Measurements from ENCODE around the gene FBXL16.
A peak's percentile ranks its signal among the peaks of the same experiment; 100 is the strongest.
"Not testable (repeated sequence)": the region's sequence is repeated elsewhere in the genome, so short reads cannot be mapped to it uniquely, and the experiment has no call there.

Gene FBXL16, protein sequence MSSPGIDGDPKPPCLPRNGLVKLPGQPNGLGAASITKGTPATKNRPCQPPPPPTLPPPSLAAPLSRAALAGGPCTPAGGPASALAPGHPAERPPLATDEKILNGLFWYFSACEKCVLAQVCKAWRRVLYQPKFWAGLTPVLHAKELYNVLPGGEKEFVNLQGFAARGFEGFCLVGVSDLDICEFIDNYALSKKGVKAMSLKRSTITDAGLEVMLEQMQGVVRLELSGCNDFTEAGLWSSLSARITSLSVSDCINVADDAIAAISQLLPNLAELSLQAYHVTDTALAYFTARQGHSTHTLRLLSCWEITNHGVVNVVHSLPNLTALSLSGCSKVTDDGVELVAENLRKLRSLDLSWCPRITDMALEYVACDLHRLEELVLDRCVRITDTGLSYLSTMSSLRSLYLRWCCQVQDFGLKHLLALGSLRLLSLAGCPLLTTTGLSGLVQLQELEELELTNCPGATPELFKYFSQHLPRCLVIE

DNA sequence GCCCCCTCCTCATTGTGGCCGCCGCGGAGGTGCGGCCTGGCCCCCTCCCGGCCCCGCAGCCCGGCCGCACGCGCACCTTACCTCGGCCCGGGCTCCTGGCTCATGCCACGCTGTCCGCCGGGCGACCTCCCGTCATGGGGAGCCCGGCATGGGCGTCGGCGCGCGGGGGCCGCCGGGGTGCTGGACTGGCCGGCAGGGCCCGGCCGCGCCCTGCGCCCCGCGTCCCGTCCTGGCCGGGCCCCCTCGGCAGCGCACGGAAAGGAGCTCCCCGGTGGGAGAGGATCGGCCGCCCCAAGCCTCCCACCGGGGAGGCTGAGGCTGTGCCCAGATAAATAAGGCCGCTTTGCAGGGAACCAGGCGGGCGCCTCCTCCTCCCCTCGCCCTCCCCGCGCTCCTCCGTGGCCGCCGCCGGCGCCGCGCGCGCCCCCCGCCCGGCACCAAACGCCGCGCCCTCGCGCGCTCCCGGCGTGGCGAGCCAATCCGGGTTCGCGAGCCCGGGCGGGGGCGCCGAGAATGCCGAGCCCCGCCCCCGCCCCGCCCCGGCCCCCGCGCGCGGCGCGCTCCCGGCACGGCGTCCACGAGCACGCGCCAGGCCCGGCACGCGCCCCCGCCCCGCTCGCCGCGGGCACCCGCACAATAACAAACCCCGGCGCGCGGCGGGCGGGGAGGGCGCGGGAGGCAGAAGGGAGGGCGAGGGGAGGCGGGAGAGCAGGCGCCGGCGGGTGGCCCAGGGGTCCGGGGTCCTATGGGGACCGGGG is at the start of gene FBXL16:
Gene FBXL16 (minus strand): TSS at position 371 of the 758 bp plus-strand sequence. CDS start 8,396 bp downstream, outside the sequence.
- DNase-seq (ENCODE audit: low read depth), result no peak

DNA sequence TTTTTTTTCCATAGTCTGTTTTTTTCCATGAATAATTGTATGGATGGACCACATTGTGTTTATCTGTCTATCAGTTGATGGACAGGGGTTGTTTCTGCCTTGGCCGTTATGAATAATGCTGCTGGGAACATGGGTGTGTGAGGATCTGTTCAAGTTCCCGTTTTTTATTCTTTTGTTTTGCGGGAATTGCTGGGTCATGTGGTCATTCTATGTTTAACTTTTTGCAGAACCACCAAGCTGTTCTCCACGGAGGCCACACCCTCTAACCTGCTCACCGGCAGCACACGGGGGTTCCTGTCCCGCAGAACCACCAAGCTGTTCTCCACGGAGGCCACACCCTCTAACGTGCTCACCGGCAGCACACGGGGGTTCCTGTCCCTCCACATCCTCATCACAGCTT is 49.1 kb upstream of the FBXL16 start:
- no peak for DNase-seq (ENCODE audit: low read depth)

DNA sequence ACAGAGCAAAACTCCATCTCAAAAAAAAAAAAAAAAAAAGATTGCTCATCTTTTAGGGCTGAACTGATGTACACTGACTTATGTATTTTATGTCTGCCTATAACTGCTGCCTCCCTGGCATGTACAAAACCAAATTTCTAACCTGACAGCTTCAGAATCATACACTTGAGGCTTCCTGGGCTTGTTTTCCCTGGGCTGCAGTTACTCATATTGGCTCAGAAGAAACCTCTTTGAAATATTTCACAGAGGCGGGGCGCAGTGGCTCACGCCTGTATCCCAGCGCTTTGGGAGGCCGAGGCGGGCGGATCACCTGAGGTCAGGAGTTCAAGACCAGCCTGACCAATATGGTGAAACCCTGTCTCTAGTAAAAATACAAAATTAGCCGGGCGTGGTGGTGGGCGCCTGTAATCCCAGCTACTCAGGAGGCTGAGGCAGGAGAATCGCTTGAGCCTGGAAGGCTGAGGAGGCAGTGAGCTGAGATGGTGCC is 48.6 kb upstream of the FBXL16 start:
- DNase-seq (ENCODE audit: low read depth), result not testable (repeated sequence)

DNA sequence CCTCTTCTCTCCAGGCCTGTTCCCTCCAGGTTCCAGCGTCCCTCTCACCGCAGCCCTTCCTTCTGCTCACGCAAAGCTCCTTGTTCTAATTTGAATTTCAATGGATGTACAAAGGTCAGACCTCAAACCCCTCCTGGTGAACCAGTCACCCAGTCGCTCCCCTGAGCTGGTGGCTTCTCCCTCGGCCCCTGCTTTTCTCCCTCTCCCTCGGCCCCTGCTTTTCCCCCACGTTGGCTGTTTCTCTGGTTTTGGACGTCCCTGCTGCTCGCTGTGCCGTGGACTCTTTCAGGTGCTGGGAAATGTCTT is 46.4 kb upstream of the FBXL16 start:
- no peak for DNase-seq (ENCODE audit: low read depth)

DNA sequence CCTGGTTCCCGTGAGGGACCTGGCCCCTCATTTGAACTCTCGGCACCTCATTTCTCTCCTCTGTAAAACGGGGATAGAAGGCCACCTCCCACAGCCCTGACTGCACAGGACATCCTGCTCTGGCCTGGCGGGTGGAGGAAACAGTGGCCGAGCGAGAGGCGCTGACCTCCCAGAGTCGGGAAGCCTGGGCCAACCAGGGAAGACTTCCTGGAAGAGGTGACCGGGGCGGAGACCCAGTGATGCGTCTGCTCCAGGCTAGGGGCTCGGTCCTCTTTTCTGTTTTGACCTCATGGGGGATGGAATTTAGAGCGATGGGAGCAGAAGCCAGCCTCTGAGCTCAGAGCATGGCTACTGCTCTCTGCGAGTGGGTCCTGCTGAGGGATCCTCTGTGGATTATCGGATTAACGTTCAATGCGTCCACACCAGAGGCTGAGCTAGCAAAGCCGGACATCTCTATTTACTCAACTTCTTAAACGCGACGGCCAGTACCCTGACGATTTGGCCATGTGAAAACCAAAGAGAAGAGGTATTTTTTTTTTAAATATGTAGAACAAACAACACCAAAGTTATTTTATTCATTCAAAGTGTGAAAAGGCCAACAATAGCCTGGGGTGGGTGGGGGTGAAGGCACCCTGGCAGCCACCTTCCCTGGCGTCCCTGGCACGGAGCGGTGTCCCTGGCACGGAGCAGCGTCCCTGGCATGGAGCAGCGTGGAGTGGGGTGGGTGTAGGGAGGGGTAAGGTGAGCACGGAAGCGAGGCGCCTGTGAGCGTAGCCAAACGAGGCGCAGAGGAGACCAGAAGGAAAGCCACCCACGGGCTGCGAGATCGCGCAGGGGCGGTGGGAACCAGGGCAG is 45.8 kb upstream of the FBXL16 start:
- no peak for DNase-seq (ENCODE audit: low read depth)

DNA sequence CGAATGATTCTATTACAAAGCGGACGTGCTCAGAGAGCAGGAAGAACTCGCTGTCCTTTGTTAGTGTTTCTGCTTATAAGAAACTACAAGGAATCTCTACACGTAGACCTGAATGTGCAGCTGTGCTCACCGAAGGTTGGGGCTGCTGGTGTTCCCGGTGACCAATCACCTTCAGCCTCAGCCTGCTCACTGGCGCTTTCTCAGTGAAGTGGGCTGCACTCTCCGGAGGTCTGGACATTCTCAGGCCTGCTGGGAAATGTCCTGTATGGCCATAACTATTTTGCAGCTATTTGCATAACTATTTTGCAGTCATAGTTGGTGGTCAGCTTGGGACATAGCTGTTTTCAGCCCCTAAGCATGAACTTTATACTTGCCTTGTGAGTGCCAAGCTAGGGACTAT is 44.9 kb upstream of the FBXL16 start:
- no peak for DNase-seq (ENCODE audit: low read depth)

DNA sequence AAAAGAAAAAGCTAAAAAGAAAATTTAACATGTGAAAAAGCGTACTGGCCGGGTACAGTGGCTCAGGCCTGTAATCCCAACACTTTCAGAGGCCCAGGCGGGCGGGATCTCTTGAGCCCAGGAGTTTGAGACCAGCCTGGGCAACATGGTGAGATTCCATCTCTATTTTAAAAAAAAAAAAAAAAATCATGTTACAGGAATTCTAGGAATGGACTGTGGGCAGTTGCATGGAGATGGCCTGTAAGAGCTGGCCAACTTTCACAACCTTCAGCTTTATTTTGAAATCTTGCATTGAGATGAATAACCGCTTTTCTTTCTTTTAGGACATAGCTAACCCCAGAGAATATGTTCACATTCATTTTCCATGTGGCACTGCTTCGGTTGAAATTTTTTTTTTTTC is 43.4 kb upstream of the FBXL16 start:
- DNase-seq (ENCODE audit: low read depth), result no peak

DNA sequence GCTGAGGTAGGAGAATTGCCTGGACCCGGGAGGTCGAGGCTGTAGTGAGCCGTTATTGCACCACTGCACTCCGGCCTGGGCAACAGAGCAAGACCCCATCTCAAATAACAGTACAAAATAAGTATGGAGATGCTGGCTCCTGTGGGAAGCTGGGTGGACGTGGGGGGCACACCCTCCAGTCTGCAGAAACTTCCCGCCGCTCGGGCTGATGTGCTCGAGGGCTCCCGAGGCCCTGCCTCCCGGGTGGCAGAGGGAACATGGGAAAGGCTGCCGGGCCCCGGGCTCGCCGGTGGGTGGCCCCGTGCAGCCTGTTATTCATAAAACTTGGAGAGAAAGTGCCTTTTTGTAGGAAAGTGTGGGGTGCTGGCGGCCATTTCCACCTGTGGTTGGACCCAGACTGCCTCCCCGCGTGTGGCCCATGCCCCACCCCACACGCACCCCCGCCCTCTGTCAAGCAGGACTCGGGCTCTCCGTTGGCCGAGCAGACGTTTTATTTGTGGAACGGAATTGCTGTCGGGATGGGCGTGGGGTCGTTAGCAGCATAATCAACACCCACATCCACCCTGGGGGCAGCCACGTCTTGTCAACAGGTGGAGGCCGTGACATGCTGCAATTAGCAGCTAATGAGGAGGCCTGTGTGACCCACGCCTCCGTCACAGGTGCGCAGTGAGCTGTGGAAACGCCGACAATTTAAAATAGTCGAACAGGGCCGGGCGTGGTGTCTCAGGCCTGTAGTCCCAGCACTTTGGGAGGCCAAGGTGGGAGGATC is 42.6 kb upstream of the FBXL16 start:
- no peak for DNase-seq (ENCODE audit: low read depth)

DNA sequence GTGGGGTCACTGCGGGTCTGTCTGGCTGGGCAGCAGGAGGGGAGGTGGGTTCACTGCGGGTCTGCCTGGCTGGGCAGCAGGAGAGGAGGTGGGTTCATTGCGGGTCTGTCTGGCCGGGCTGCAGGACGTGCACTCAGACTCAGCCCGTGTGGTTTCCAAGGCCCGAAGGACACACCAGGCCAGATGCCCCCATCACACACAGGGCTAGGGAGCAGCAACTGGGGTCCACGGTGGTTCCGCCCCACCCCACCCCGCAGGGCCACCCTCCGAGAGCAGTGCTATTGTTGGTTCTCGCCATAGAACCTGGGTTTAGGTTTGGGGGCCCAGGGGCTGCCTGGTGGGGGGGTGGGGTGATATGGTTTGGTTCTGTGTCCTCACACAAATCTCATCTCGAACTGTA is 41.0 kb upstream of the FBXL16 start:
- DNase-seq (ENCODE audit: low read depth), result no peak

DNA sequence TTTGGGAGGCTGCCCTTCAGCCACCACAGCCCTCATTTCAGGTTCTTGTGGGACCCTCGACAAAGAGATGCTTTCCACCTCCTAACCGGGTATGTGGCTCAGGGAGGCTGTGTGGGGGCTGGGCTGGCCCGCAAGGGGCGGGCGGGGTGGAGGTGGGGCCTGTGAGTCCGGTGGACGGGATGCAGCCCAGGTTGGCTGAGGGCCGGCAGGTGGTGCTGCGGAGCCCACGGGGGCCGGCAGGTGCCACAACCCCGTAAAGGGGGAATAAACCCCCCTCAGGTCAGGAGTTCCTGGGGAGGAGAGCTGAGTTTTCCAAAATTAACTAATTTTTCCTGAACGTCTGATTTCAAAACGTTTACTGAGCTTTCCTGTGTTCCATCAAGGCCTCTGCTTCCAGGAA is 40.1 kb upstream of the FBXL16 start:
- DNase-seq (ENCODE audit: low read depth), result no peak

DNA sequence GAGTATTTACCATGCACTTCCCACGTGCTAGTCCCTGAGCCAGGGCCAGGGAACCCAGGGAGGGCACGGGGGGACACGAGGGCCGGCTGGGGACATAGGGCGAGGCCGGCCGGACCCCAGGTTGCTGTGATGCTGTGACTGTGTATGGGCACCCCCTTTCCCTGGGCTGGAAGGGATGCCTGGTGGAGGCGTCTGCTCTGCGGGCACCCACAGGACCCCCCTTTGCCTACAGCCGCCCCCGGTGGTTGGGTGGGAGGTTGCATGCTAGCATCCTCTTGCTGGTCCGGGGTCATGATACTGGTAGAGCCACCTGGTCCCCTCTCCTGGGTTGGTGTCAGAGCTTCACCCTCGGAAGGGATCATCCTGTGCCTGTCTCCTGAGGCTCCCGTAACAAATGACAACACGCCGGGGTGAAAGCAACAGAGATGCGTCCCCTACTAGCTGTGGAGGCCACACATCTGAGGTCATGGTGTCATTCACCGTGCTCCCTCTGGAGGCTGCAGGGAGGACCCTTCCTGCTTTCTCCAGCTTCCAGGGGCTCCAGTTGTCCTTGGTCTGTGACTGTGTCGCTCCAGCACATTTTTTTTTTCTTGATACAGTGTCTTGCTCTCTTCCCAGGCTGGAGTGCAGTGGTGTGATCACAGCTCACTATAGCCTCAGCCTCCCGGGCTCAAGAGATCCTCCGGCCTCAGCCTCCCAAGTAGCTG is 38.3 kb upstream of the FBXL16 start:
- no peak for DNase-seq (ENCODE audit: low read depth)

DNA sequence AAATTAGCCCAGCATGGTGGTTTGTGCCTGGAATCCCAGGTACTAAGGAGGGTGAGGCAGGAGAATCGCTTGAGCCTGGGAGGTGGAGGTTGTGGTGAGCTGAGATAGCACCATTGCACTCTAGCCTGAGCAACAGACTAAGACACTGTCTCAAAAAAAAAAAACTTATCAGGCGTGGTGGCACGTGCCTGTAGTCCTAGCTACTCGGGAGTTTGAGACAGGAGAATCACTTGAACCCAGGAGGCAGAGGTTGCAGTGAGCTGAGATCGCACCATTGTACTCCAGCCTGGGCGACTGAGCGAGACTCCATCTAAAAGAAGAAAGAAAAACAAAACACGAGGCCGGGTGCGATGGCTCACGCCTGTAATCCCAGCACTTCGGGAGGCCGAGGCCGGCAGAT is 37.3 kb upstream of the FBXL16 start:
- DNase-seq (ENCODE audit: low read depth), result not testable (repeated sequence)

DNA sequence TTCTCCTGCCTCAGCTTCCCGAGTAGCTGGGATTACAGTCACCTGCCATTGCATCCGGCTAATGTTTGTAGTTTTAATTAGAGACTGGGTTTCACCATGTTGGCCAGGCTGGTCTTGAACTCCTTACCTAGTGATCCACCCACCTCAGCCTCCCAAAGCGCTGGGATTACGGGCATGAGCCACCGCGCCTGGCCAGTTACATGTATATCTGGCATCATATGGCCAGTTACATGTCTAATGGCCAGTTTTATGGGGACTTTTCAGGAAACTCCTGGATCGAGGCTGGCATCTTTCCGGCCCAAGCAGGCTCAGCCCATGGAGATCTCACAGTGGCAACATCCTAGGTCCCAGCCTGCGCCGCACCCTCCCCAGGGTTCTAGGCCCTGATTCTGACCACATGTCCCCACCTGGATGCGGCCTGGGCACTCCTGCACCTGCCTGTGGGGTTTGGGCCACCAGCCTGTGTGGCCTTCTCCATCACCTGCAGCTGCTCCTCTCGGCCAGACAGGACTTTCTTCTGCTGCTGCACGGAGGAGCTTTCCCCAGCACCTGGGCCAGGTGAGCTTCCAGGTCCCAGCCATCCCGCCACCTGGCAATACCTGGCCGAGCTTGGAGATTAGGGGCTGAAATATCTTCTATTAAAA is 36.5 kb upstream of the FBXL16 start:
- no peak for DNase-seq (ENCODE audit: low read depth)

DNA sequence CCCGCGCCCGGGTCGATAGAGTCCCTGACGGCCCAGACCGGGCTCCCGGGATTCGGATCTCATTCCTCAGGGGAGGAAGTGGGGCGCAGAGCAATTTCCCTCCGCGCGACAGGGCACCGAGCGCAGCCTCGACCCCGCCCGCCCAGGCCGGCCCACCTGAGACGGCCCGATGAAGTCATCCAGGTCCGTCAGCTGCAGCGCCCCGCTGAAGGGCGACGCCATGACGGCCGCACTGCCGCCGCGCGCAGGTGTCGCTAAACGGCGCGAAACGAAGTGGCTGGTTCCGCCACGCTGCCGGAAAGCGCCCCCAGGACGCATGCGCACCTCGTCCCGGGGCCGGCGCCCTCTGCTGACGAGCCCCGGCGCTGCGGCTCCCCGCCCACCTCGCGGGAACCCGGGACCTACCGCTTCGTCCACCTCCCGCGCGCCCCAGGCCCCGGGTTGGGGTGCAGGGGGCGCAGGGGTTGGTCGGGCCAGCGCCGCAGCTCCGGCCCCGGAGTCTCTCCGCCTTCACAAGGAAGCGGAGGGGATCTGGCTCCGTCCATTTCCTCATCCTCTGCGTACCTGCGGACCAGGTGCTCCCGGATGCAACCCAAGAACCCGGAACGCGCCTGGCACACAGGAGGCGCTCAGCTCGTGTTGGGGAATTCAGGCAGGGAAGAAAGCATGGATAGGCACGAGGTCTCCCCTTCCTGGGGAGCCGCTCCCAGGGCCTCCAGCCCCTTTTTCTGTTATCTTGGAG is 35.3 kb upstream of the FBXL16 start, which contains the start of gene CIAO3:
Gene CIAO3 (minus strand): TSS at position 234 of the 742 bp plus-strand sequence. CDS start 12 bp downstream, at position 222.
- peak; percentile 85 for DNase-seq (ENCODE audit: low read depth)

DNA sequence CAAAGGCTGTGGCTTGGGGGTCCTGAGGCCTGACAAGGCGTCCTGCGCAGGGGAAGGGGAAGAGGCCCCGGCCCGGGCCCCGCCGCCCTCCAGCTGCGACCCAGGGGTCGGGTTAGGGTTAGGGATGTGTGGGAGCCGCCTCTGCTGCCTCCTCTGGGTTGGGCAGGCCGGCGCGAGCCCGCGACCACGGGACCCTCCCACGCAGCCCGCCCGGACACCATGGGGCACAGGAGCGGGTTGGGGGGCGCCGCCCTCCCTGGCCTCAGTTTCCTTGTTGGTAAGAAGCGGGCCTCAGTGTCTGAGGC is 34.8 kb upstream of the FBXL16 start:
- DNase-seq (ENCODE audit: low read depth), result no peak

DNA sequence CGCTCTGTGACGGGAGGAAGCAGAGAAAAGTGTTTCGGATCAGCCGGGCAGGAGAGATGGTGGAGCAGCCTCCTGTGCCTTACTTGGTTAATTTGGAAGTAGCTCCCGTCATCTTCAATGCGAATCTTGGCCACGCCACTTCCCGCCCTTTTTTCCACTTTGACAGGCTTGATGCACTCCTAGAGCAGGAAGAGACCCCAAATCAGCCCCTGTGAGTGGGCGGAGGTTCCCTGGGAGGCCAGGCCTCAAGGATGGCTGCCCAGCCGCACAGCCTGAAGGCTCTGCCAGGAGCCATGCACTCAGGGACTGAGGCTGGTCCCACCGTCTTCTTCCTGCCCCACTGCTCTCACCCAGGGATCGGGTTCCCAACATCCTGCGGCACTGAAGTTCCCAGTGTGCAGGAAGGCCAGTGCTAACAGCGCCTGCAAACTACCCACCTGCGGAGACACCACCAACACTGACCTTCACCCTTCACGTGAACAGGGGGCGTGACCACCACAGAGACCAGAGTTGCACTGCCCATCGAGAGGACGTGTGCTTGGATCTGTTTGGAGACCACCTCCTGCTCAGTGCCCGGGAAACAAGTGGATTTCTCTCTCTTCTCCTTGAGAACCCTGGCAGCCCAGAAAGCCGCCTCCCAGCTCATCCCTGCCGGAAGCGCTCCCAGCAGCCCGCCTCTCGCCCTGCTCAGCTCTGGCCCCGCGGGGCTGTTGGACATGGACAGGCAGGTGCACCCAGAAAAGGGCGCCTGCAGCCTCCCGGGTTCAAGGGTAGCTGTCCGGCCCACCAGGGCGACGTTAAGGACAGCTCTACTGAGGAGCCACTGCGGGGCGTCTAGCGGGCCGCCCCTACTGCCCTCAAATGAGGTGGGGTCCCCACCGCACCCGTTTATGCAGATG is 34.2 kb upstream of the FBXL16 start:
- no peak for DNase-seq (ENCODE audit: low read depth)

DNA sequence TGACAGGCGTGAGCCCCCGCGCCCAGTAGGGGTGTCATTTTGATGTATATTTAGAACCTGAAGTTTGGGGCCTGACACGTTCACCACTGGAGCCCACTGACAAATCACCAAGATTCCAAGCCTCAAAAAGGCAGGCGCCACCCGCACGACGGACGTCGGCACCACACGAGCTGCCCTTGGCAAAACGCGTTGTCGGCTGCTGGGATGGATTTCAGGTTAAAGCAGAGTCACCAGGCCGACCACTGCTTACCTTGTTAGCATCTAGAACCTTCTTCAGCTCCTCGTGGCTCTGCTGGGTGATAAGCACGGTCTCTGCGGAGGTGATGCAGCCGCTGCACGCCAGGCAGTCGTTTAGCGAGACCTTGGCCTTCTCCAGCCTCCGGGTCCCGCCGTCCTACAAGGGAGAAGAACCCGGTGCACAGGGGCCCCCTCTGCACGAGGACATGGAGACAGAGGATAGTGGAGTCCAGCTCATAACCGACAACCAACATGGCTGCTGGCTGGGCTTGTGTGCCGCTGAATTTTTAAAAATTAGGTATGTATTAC is 31.4 kb upstream of the FBXL16 start:
- no peak for DNase-seq (ENCODE audit: low read depth)

DNA sequence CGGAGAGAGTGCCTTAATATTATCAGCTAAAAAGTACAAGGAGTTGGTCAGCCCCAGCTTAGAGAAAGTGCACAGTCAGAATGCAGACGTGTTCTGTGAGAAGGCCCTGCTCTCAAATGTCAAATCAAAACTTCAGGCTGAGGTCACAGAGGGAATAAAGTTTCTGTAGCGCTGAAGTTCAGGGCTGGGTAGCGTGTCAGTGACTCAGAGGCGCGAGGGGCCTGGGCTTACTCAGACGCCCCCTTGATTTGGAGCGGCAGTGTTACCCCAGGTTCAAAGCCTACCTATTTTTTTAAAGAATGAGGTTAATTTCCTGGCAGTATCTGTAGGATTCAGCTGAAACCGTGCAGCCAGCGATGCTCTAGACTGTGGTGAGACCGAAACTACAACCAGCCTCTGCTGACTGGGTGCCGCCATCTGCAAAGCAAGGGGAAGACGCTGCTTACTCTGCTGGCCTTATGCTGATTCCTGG is 30.4 kb upstream of the FBXL16 start:
- no peak for DNase-seq (ENCODE audit: low read depth)

All from stimulated activated CD8-positive, alpha-beta memory T cell treated with anti-CD3 and anti-CD28 coated beads, Interleukin-7, amount 100 ng/mL, for 24 hours (primary cell).